GM19438 (cell line): ENCODE measurements around the gene TIPIN.
"Not testable (repeated sequence)": the region's sequence is repeated elsewhere in the genome, so short reads cannot be mapped to it uniquely, and the experiment has no call there.

Experiments
- ATAC-seq: cut with Tn5 transposase; IDR thresholded peaks from one replicate; pipeline ENCODE4 v1.9.1; 2021; ENCODE audit warnings: low read depth; ENCODE audit not compliant: unreplicated experiment

Gene TIPIN, protein sequence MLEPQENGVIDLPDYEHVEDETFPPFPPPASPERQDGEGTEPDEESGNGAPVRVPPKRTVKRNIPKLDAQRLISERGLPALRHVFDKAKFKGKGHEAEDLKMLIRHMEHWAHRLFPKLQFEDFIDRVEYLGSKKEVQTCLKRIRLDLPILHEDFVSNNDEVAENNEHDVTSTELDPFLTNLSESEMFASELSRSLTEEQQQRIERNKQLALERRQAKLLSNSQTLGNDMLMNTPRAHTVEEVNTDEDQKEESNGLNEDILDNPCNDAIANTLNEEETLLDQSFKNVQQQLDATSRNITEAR

DNA sequence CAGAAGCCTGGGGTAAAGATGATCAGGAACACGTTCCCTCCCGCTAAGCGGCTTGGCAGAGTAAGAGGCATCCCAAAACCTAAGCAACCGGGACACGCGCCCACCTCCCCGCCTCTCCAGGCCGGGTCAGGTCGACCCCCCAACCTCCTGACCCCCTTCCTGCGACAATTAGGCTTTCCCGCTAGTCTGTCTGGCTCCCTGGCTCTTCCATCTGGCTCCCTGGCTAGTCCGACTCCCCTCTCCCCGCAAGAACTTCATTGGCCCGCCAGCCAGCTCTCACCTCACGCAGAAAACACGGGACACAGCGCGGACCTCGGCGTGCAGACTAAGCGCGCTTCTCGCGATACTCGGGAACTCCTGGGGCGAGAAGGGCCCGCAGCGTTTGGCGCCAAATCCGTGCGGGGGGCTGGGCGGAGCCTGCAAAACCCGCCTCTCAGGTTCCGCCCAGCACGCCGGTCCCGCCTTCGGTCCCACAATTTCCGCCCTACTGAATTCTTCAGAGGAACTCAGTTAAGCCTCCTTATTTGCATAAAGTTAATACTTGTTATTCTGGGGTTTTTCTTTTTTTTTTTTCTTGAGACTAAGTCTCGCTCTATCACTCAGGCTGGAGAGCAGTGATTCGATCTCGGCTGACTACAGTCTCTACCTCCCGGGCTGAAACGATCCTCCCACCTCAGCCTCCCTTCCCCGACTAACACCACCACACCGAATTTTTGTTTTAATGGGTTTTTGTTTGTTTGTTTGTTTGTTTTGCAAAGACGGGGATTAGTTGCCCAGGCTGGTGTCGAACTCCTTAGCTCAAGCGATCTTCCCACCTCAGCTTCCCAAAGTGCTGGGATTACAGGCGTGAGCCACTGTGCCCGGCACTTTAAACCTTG is at the start of gene TIPIN:
Gene TIPIN, minus strand, starts transcription at position 327 of the 878 bp plus-strand sequence. CDS start 3,738 bp downstream, outside the sequence.
- ATAC-seq, result peak; percentile 90

DNA sequence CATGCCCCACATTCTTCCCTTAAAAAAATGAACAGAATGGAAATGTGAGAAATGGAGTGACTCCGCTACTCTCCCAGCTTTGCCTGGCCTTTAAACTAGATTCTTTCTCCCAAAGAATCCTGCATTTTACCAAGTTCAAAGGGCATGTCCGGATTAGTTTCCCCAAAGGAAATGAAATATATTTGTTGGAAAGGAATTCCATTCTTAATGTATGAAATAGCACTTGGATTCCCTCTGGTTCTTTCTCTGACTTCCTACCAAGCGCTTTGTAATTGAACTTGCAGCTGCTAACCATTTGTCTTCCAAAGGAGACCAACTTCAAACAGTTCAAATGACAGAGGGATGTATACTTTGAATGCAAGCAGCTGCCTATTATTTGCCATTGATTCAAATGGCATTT is 49.1 kb upstream of the TIPIN start:
- no peak for ATAC-seq

DNA sequence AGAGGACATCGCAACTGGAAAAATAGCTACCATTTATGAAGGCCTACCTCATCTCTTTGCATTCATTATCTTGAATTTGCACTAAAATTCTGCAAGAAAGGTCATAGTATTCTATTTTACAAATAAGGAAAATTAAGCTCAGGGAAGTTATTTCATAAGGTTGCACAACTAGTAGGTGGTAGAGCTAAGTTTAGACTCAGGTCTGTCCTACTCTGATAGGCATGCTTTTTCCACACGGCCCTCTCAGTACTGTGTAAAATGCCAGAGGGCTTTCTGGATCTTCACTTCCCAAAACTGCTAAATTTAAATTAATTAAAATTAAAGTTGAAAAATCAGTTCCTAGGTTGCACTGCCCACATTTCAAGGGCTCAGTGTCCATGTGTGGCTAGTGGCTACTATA is 48.5 kb upstream of the TIPIN start:
- no peak for ATAC-seq

DNA sequence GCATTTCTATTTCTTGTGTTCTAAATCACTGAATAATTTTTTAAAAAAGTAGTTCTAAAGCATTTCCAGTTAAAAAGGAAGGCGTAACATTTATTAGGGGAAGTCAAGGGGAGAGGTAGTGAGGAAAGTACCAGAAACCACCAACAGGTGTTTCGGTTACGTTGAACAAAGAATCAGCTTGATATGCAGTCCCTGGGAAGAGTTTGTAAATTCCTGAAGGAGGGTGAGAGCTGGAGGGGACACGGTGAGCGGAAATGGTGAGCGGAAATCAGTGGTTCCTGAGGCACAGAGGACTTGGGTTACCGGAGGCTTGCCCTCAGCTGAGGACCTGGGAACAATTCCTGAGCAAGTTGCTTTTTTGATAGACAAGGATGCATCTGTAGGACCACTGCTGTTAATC is 48.0 kb upstream of the TIPIN start:
- no peak for ATAC-seq

DNA sequence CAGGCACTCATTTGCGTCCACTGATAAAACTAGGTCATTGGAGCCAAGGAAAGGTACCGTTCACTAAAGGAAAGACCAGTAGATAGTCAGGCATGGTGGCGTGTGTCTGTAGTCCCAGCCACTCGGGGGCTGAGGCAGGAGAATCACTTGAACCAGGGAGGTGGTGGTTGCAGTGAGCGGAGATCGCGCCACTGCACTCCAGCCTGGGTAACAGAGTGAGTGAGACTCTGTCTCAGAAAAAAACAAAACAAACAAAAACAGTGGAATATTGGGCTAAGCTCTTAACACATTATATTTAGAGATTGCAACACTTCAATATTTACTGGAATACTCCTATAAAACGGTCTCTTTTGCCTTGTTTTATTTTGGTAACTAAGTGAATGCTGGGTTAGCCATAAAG is 47.6 kb upstream of the TIPIN start:
- no peak for ATAC-seq

DNA sequence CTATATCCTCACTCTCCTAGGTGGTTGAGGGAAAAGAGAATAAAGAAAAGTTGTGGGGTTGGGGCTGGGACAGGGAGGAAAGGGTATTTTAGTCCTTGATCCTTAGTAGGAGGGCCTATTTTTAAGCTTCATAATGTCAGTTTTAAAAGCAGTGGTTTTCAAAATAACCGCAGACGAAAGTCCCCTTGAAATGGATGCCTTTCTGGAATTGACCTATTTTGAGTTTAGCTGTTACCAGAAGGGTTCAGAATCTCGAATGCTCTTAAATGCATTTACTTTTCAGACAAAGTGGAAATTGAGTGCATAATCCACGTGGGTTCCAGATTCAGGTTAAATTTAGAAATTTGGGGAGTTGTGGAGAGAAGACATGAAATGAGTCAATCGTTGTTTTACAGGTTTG is 46.8 kb upstream of the TIPIN start:
- ATAC-seq, result no peak

DNA sequence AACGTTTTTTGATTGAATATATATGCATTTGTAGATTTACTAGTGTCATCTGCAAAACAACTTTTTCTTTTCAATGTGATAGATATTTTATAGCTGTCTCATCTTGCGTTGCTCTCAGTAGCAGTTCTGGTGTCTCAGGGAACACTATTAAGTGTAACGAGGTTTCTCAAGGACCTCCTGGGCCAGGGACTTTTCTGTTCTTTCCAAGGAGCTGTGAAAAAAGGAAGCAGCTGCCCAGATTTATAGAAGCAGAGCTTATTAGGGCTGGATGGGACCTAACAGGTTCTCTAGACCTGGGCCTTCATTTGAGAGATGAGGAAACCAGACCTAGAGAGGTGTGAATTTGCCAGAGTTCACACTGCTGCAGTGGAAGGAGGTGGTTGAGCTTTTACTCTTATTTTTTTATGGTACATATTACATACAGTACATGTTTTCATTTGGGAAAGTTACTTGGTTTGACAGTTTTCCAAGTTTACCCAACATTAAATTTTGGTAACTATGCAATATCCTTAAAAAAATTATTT is 46.3 kb upstream of the TIPIN start:
- no peak for ATAC-seq

DNA sequence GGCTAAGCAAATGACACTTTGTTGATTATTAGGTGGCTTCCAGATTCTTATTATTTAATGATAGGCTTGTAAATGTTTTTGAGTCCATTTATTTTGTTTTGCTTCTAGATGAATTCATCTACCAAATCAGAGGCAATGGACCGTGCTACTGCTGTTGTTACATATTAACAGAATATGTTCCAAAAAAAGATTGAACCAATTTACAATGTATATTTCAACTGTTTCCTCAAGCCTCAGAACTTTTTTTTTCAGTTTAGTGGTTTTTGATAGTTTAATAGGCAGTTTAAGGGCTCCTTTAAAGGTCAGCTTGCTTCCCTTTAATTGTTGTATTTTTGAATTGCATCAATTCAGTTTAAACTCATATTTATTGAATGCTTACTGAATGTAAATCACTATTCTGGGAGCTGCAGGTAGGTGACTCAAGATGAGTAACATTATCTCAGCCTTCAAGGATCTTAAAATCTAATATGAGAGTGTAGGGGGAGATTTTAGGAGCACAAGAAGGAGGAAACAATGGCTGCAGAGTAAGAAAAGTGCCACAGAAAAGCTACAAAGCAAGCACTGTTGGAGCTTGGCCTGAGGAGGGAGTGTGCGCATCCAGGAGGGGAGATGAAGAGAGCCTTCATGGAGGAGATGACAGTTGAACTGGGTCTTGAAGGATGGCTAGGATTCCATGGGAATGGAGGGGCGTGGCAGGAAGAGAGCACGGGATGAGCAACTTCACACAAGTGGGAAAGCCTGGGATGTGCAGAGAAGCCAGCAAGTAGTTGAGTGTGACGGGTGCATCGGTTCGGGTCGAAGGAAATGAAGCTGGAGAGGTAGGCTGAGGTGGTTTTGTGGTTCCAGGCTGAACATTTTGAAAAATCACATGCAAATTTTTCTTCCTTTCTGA is 44.9 kb upstream of the TIPIN start:
- ATAC-seq, result no peak

DNA sequence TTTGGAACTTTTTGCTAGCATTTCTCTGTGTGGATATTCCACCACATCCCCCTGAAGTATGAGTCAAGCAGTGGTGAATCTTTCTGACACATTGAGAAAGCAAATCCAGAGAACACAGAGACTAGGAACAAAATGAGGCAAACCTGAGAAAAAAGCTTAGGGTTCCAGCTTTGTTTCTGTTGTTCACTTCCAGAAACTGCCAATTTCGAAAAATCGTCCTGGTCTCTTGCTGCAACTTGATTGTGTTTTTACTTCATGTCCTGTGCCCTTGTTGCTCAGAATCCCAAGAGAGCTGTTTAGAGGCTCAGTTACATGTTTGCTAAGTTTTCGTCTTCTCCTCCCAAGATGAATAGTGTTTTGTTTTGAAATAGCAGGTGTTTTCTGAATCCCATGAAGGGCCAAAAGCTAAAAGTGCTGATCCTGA is 43.9 kb upstream of the TIPIN start:
- no peak for ATAC-seq

DNA sequence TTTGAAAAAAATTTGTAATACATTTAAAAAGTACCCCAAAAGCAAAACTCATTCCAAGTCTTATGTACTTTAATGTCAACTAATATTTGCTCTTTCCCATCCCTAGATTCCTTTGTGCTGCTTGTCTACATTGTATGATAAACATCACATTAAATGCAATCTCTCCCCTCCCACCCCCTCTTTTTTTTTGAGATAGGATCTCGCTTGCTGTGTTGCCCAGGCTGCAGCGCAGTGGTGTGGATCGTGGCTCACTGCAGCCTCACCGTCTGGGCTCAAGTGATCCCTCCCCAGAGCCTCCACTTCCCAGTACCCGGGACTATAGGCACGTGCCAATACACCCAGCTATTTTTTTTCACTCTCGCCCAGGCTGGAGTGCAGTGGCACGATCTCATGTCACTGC is 42.8 kb upstream of the TIPIN start:
- no peak for ATAC-seq

DNA sequence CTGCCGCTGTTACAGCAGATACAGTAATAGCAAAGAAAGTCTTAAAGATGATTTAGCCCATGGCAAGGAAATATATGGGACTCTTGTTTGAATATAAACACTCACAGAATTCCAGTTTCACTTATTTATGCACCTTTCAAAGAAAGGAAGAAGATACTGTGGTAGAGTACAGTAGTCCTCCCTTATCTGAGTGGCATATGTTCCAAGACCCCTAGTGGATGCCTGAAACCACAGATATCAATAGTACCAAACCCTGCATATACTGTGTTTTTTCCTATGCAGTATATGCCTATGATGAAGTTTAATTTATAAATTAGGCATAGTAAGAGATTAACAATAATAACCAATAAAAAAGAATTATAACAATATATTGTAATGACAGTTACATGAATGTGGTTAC is 38.4 kb upstream of the TIPIN start:
- no peak for ATAC-seq

DNA sequence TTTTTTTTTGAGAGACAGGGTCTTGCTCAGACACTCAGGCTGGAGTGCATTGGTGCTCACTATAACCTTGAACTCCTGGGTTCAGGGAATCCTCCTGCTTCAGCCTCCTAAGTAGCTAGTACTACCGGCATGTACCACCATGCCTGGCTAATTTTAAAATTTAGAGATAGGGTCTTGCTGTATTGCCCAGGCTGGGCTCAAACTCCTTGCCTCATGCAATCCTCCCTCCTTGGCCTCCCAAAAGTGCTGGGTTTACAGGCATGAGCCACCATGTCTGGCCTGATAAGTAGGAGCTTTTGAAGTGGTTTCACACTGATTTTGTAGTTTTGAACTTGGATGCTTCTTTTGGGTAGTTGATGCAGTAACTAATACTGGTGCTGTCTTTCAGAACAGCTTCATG is 38.0 kb upstream of the TIPIN start:
- ATAC-seq, result no peak

DNA sequence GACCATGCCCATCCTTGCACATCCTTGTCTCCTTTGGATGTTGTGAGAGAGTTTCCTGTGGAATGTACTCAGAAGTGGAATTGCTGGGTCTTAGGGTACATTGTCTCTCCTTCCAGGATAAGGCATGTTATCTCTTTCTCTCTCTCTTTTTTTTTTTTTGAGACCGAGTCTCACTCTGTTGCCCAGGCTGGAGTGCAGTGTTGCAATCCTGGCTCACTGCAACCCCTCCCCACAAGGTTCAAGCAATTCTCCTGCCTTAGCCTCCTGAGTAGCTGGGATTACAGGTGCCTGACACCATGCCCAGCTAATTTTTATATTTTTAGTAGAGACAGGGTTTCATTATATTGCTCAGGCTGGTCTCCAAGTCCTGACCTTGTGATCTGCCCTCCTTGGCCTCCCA is 36.6 kb upstream of the TIPIN start:
- ATAC-seq, result not testable (repeated sequence)

DNA sequence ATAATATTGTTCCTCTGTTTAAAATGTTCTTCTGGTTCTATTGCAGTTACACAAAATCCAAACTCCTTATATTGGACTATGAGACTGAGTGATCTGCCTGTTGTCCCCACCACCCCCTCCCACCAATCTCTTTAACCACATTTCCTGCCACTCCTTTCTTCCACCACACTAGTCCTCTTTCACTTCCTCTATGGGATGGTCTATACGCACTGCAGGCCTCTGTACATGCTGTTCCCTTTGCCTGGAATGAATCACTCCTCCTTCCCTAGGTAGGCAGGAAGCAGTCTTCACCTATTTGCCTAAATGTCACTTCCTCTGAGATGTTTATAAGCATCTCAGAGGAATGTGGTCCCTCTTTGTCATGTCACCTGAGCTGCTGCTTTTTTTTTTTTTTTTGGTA is 34.2 kb upstream of the TIPIN start:
- ATAC-seq, result no peak

DNA sequence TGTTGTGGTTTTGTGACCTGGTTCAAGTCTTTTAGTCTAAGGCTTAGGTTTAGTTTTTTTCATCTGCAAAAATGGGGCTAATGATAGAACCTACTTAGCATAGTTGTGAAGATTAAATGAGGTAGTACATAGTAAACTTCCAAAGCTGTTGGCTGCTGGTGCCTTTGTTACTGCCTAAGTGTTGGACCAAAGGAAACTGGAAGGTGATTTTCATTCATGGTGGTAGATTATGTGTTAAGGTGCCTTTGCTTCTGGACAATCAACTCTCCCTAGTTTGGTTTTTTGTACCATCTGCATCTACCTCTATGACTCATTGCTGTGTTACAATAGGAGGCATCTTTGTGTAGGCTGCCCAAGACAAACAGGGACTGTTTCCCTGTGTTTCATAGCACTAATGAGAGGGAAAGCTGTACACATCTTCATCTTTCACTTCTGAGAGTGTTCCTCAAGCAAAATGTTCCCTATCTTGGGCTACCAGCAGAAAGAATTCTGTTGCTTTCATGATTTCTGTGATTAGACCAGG is 33.4 kb upstream of the TIPIN start:
- ATAC-seq, result no peak

DNA sequence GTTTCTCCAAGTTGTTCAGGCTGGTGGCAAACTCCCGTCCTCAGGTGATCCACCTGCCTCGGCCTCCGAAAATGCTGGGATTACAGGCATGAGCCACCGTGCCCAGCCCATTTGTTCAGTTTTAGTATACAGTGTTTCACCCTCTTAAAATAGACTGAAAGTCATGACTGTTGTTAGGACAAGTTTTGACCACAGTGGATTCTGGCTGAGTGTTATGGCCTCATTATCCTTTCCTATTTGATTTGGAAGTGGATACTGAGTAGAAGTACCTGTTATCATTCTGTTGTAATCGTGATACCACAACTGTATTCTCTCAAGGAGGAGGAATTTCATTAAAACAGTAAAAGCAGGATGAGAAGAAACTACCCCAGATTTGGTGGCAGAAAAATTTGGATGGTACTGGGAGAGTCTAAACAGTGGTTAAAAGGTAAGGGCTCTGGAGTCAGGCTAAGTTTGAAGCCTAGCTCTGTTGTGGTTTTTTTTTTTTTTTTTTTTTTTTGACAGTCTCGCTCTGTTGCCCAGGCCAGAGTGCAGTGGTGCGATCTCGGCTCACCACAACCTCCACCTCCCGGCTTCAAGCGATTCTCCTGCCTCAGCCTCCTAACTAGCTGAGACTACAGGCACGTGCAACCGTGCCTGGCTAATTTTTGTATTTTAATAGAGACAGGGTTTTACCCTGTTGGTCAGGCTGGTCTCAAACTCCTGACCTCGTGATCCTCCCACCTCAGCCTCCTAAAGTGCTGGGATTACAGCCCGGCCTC is 32.8 kb upstream of the TIPIN start:
- ATAC-seq, result no peak

DNA sequence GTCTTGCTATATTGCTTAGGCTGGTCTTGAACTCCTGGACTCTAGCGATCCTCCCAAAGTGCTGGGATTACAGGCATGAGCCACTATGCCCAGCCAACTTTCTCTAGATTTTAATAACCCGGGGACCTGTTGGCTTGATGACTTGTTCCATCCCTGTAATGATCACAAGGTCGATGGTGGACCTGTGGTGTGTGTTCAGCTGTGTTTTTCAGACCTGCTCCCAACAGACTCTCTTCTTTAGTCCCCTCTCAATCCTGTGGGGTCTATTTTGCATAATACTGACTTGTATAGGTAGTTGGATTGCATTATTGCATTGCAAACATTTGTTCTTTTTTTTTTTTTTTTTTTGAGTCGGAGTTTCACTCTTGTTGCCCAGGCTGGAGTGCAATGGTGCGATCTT is 32.1 kb upstream of the TIPIN start:
- no peak for ATAC-seq

DNA sequence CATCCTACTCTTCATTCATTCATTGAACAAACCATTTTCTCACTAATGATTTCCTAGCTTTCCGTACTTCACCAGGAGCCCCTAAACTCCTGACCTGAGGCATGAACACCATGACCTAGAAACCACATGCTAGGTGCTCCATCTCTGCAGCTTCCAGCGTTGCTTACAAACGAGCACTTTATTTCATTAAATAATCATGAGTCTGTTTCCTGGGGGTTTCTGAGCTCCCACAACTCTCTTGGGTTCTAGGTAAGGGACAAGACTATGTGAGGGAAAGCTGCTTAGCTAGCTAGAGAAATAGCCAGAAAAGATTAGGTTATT is 31.5 kb upstream of the TIPIN start:
- no peak for ATAC-seq

DNA sequence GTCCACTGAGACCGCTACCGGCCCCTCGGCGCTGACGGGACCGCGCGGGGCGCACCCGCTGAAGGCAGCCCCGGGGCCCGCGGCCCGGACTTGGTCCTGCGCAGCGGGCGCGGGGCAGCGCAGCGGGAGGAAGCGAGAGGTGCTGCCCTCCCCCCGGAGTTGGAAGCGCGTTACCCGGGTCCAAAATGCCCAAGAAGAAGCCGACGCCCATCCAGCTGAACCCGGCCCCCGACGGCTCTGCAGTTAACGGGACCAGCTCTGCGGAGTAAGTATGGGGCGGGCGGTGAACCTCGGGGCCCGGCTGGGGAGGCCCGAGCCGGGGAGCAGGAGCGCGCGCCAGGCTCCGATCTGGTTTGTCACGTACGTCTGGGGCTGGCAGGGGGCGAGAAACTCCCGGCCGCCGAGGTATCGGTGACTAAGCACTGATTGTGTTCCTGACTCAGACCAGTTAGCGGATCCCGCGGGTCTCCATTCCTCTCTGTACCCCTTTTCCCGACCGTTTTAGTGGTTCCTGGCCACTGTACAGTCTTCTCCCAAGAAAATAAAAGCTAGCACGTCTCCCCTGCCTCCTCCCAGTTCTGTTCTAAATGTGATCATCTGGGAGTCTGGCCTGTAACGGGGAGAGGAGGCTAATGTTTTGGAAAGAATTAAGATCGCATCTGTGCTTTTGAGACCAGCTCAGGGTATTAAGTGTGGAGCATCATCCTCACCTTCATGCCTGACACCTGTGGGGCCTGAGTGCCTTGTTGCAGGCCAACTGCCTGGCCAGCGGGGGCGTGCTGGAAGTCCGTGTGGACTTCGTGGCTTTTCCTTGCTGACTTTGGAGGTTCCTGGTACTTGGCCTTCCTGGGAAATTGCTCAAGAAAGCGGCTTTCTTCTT is 30.9 kb upstream of the TIPIN start:
- ATAC-seq, result no peak
